ENCODE measurements around the gene MPZL1.

DNA sequence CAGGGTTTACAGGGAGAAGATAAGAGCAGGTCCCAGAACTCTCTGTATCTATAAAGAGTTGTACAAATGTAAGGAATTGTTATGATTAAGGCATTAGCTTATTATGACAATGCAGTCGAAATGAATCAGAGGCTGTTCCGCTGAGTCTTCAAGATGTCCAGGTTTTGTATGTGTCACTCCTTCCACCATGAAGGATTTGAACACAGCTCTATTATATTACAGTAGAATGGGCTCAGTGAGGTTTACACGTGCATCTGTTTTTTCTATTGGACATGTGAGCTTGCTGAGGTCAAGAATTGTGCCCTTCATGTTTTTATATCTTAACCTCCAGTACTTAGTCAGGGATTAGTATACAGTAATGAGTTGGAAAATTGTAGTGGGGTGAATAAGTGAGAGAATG is 86.3 kb downstream of the MPZL1 start:
- TF ChIP-seq POLR2A (IDR thresholded peaks at IDR 0.05; ENCODE audit: low read length) (no peak), EP300 (IDR thresholded peaks at IDR 0.05) (no peak), ZNF302 (CRISPR knock-in tag; IDR thresholded peaks at IDR 0.05) (no peak), ESRRA (IDR thresholded peaks at IDR 0.05; ENCODE audit: borderline replicate concordance, low read length) (no peak), CEBPB (IDR thresholded peaks at IDR 0.05) (no peak), JUN (IDR thresholded peaks at IDR 0.05) (no peak), KDM1A (IDR thresholded peaks at IDR 0.05; ENCODE audit: low read depth) (no peak), RAD21 (conservative IDR thresholded peaks at IDR 0.05 in 1 of 2, IDR thresholded peaks at IDR 0.05 in 1 of 2) (no peak), HDAC2 (IDR thresholded peaks at IDR 0.05) (no peak)
- TF ChIP-seq, protein P1, sequence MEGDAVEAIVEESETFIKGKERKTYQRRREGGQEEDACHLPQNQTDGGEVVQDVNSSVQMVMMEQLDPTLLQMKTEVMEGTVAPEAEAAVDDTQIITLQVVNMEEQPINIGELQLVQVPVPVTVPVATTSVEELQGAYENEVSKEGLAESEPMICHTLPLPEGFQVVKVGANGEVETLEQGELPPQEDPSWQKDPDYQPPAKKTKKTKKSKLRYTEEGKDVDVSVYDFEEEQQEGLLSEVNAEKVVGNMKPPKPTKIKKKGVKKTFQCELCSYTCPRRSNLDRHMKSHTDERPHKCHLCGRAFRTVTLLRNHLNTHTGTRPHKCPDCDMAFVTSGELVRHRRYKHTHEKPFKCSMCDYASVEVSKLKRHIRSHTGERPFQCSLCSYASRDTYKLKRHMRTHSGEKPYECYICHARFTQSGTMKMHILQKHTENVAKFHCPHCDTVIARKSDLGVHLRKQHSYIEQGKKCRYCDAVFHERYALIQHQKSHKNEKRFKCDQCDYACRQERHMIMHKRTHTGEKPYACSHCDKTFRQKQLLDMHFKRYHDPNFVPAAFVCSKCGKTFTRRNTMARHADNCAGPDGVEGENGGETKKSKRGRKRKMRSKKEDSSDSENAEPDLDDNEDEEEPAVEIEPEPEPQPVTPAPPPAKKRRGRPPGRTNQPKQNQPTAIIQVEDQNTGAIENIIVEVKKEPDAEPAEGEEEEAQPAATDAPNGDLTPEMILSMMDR (IDR thresholded peaks at IDR 0.05), result no peak
- TF ChIP-seq, protein P2, sequence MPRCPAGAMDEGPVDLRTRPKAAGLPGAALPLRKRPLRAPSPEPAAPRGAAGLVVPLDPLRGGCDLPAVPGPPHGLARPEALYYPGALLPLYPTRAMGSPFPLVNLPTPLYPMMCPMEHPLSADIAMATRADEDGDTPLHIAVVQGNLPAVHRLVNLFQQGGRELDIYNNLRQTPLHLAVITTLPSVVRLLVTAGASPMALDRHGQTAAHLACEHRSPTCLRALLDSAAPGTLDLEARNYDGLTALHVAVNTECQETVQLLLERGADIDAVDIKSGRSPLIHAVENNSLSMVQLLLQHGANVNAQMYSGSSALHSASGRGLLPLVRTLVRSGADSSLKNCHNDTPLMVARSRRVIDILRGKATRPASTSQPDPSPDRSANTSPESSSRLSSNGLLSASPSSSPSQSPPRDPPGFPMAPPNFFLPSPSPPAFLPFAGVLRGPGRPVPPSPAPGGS (IDR thresholded peaks at IDR 0.05), result no peak
- TF ChIP-seq, protein P3, sequence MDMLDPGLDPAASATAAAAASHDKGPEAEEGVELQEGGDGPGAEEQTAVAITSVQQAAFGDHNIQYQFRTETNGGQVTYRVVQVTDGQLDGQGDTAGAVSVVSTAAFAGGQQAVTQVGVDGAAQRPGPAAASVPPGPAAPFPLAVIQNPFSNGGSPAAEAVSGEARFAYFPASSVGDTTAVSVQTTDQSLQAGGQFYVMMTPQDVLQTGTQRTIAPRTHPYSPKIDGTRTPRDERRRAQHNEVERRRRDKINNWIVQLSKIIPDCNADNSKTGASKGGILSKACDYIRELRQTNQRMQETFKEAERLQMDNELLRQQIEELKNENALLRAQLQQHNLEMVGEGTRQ (IDR thresholded peaks at IDR 0.05), result no peak
- TF ChIP-seq, protein P4, sequence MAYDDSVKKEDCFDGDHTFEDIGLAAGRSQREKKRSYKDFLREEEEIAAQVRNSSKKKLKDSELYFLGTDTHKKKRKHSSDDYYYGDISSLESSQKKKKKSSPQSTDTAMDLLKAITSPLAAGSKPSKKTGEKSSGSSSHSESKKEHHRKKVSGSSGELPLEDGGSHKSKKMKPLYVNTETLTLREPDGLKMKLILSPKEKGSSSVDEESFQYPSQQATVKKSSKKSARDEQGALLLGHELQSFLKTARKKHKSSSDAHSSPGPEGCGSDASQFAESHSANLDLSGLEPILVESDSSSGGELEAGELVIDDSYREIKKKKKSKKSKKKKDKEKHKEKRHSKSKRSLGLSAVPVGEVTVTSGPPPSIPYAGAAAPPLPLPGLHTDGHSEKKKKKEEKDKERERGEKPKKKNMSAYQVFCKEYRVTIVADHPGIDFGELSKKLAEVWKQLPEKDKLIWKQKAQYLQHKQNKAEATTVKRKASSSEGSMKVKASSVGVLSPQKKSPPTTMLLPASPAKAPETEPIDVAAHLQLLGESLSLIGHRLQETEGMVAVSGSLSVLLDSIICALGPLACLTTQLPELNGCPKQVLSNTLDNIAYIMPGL (CRISPR knock-in tag; IDR thresholded peaks at IDR 0.05; ENCODE audit: borderline replicate concordance), result no peak
- TF ChIP-seq, protein P5, sequence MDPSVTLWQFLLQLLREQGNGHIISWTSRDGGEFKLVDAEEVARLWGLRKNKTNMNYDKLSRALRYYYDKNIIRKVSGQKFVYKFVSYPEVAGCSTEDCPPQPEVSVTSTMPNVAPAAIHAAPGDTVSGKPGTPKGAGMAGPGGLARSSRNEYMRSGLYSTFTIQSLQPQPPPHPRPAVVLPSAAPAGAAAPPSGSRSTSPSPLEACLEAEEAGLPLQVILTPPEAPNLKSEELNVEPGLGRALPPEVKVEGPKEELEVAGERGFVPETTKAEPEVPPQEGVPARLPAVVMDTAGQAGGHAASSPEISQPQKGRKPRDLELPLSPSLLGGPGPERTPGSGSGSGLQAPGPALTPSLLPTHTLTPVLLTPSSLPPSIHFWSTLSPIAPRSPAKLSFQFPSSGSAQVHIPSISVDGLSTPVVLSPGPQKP (IDR thresholded peaks at IDR 0.05; ENCODE audit: low read depth, low read length), result no peak

Measured in A549 (cell line).